HepG2 (cell line): ENCODE data around the gene TRIM67. TPM values are rescaled to one million over a fixed set of nuclear protein-coding genes. Genes with fewer than 3 reads are reported as not detected.

Experiments
- AGO2 ChIP-seq: fragments of 200-400 bp; formaldehyde crosslinking; optimal IDR thresholded peaks from 2 replicates; pipeline ENCODE3; 2017; ENCODE audit warnings: mild to moderate bottlenecking, low read depth, low read length, moderate library complexity
- CBX1 ChIP-seq: IDR thresholded peaks from one replicate; pipeline ENCODE4 v1.6.1; 2016; ENCODE audit warnings: antibody characterized with exemption, low read depth
- CC2D1A ChIP-seq: sonication (generic); formaldehyde crosslinking; IDR thresholded peaks from 2 replicates; pipeline ENCODE4 v1.8.1; 2023; ENCODE audit warnings: mild to moderate bottlenecking, missing genetic modification reagents
- CREM ChIP-seq, 2 experiments: sonication (generic) in 1 of 2; formaldehyde crosslinking in 1 of 2; IDR thresholded peaks; 2 replicates each; pipeline versions ENCODE4 v1.4.0 to v1.6.1; 2016 to 2020; ENCODE audit warnings: antibody characterized with exemption in 1 of 2, mild to moderate bottlenecking in 1 of 2, missing genetic modification reagents in 1 of 2
- FIP1L1 ChIP-seq: fragments of 200-400 bp; formaldehyde crosslinking; IDR thresholded peaks from 2 replicates; pipeline ENCODE4 v1.6.1; 2018; ENCODE audit warnings: low read depth, mild to moderate bottlenecking, low read length, moderate library complexity, borderline replicate concordance; ENCODE audit not compliant: insufficient read depth
- GATAD1 ChIP-seq: IDR thresholded peaks from 2 replicates; pipeline ENCODE4 v1.6.1; 2016; ENCODE audit warnings: missing genetic modification reagents, missing compliant biosample characterization
- GMEB1 ChIP-seq: sonication (generic); formaldehyde crosslinking; IDR thresholded peaks from 2 replicates; pipeline ENCODE4 v1.5.1; 2020; ENCODE audit warnings: missing genetic modification reagents, mild to moderate bottlenecking, borderline replicate concordance
- HMG20A ChIP-seq: IDR thresholded peaks from 2 replicates; pipeline ENCODE4 v1.6.1; 2016; ENCODE audit warnings: borderline replicate concordance
- HNF4A ChIP-seq: sonication (generic); formaldehyde crosslinking; IDR thresholded peaks from 2 replicates; pipeline ENCODE4 v1.4.0; 2020; ENCODE audit warnings: missing genetic modification reagents
- KDM1A ChIP-seq: IDR thresholded peaks from 2 replicates; pipeline ENCODE4 v1.6.1; 2016; ENCODE audit warnings: missing compliant biosample characterization
- MAZ ChIP-seq, 2 experiments: sonication (generic) in 1 of 2; formaldehyde crosslinking in 1 of 2; IDR thresholded peaks; 2 replicates each; pipeline versions ENCODE4 v1.5.0 to v1.6.1; 2012 to 2020; ENCODE audit warnings: low read depth in 2 of 2, mild to moderate bottlenecking in 2 of 2, borderline replicate concordance in 1 of 2, improper control_type of control experiment in 1 of 2, low read length in 1 of 2, missing genetic modification reagents in 1 of 2, moderate library complexity in 1 of 2
- POLR2AphosphoS5 ChIP-seq: IDR thresholded peaks from 2 replicates; pipeline ENCODE4 v1.6.1; 2012; ENCODE audit warnings: low read depth, low read length
- PRPF4 ChIP-seq: fragments of 200-400 bp; formaldehyde crosslinking; IDR thresholded peaks from 2 replicates; pipeline ENCODE4 v1.6.1; 2016; ENCODE audit warnings: low read length, low read depth; ENCODE audit not compliant: poor library complexity, severe bottlenecking
- SUZ12 ChIP-seq: fragments of 150-350 bp; IDR thresholded peaks from 2 replicates; pipeline ENCODE4 v1.6.1; 2014; ENCODE audit warnings: low read depth, low read length
- ZMYM4 ChIP-seq: sonication (generic); formaldehyde crosslinking; IDR thresholded peaks from 2 replicates; pipeline ENCODE4 v1.8.1; 2023; ENCODE audit warnings: mild to moderate bottlenecking, missing genetic modification reagents
- ZNF225 ChIP-seq: sonication (generic); formaldehyde crosslinking; IDR thresholded peaks from 2 replicates; pipeline ENCODE4 v1.4.0; 2020; ENCODE audit warnings: mild to moderate bottlenecking, missing genetic modification reagents
- ZNF276 ChIP-seq: sonication (generic); formaldehyde crosslinking; IDR thresholded peaks from 2 replicates; pipeline ENCODE4 v1.4.0; 2020; ENCODE audit warnings: mild to moderate bottlenecking, low read depth, missing genetic modification reagents
- ZNF296 ChIP-seq: sonication (generic); formaldehyde crosslinking; conservative IDR thresholded peaks from 2 replicates; pipeline ENCODE4 v1.5.0; 2020; ENCODE audit warnings: mild to moderate bottlenecking, missing genetic modification reagents
- ZNF607 ChIP-seq: sonication (generic); formaldehyde crosslinking; IDR thresholded peaks from 2 replicates; pipeline ENCODE4 v1.5.1; 2020; ENCODE audit warnings: missing genetic modification reagents, mild to moderate bottlenecking, borderline replicate concordance
- polyA plus RNA-seq, 8 experiments: library from polyadenylated mRNA; depleted of rRNA in 3 of 8; stranded (reverse) in 7 of 8; unstranded in 1 of 8; fragments of >200 nt; fragmentation: Illumina TruSeq in 4 of 8; extraction: Trizol in 4 of 8; gene quantifications; 2 replicates each; pipeline versions ENCODE4 v1.2.1 to v1.2.3, GENCODE V29; 2011 to 2016; ENCODE audit warnings: low read depth in 4 of 8, missing spikeins in 1 of 8, mixed read lengths in 1 of 8; ENCODE audit not compliant: insufficient read depth in 1 of 8
- total RNA-seq, 5 experiments: library from RNA; depleted of rRNA; stranded (reverse); fragments of >200 nt; fragmentation: Illumina TruSeq; extraction: Trizol; gene quantifications; 2 replicates each; pipeline ENCODE4 v1.2.3, GENCODE V29; 2016; ENCODE audit warnings: low read depth in 1 of 5
- TF ChIP-seq, protein P1 (sequence below): sonication (generic); formaldehyde crosslinking; IDR thresholded peaks from 2 replicates; pipeline ENCODE4 v1.4.0; 2020; ENCODE audit warnings: missing genetic modification reagents

The TRIM67 gene
- total and polyA plus RNA-seq, 2 of the 13 experiments (the other 11 are each of a cell fraction or from before 2014, with no cell fraction given), result not detected

DNA sequence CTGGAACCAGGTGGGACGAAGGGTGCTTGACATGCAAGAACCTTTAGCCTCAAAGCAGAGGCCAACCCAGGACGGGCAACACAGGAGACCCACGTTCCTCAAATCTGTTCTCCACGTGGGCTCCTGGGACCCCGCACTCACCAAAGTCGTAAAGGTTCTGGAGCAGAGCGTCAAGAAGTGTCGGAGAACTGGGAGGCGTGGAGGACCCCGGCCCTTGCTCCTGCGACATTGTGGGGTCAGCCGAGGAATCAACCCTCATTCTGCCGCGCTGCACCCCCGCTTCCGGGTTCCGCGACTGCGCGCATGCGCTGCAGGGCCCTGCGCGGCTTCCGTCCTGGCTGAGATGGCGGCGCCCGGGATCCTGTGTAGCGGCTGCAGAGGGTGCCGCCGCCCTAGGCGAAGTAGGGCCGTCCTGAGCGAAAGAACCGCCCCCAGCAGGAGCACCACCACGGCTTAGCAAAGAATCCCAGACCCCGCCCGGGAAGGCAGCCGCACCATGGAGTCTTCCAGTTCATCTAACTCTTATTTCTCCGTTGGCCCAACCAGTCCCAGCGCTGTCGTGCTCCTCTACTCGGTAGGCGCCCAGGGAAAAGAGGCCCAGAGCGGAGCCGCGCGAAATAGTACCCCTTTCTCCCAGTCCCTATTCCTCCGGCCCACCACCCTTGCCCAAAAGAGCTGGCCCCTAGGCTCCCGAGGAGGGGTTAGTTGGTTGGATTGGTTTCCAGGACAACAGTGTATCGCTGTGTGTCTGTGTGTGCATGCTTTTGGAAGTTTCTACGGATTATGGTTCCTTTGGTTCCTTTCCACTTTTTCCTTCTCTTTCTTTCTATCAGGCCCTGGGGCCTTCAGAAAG lies 79.3 kb downstream of the TRIM67 start, which contains the start of gene GNPAT (continued):
- TF ChIP-seq HMG20A (no peak), KDM1A (CRISPR knock-in tag) (no peak), CREM (IDR thresholded peaks at IDR 0.05) (no peak), CREM (CRISPR knock-in tag; IDR thresholded peaks at IDR 0.05) (no peak), ZNF276 (CRISPR knock-in tag) (peak; percentile 86; the same call in 1 of the 2 replicates), PRPF4 (no peak), AGO2 (peak; percentile 83), ZMYM4 (CRISPR knock-in tag) (peak; percentile 67), HNF4A (CRISPR knock-in tag) (no peak; the same call in 1 of the 2 replicates), CBX1 (no peak), GMEB1 (peak; percentile 68), MAZ (IDR thresholded peaks at IDR 0.05; ENCODE audit: borderline replicate concordance, low read depth, low read length) (0 out of 2 replicates have a peak, but pooled peaks have one; percentile 9), MAZ (CRISPR knock-in tag; IDR thresholded peaks at IDR 0.05; ENCODE audit: low read depth) (peak; percentile 66; the same call in 1 of the 2 replicates), ZNF607 (CRISPR knock-in tag) (no peak; the same call in 1 of the 2 replicates), SUZ12 (no peak), POLR2AphosphoS5 (peak; percentile 79), FIP1L1 (0 out of 2 replicates have a peak, but pooled peaks have one; percentile 23), ZNF296 (no peak), GATAD1 (CRISPR knock-in tag) (peak; percentile 90), CC2D1A (CRISPR knock-in tag) (no peak), ZNF225 (peak; percentile 49; the same call in 1 of the 2 replicates)
- TF ChIP-seq, protein P1, sequence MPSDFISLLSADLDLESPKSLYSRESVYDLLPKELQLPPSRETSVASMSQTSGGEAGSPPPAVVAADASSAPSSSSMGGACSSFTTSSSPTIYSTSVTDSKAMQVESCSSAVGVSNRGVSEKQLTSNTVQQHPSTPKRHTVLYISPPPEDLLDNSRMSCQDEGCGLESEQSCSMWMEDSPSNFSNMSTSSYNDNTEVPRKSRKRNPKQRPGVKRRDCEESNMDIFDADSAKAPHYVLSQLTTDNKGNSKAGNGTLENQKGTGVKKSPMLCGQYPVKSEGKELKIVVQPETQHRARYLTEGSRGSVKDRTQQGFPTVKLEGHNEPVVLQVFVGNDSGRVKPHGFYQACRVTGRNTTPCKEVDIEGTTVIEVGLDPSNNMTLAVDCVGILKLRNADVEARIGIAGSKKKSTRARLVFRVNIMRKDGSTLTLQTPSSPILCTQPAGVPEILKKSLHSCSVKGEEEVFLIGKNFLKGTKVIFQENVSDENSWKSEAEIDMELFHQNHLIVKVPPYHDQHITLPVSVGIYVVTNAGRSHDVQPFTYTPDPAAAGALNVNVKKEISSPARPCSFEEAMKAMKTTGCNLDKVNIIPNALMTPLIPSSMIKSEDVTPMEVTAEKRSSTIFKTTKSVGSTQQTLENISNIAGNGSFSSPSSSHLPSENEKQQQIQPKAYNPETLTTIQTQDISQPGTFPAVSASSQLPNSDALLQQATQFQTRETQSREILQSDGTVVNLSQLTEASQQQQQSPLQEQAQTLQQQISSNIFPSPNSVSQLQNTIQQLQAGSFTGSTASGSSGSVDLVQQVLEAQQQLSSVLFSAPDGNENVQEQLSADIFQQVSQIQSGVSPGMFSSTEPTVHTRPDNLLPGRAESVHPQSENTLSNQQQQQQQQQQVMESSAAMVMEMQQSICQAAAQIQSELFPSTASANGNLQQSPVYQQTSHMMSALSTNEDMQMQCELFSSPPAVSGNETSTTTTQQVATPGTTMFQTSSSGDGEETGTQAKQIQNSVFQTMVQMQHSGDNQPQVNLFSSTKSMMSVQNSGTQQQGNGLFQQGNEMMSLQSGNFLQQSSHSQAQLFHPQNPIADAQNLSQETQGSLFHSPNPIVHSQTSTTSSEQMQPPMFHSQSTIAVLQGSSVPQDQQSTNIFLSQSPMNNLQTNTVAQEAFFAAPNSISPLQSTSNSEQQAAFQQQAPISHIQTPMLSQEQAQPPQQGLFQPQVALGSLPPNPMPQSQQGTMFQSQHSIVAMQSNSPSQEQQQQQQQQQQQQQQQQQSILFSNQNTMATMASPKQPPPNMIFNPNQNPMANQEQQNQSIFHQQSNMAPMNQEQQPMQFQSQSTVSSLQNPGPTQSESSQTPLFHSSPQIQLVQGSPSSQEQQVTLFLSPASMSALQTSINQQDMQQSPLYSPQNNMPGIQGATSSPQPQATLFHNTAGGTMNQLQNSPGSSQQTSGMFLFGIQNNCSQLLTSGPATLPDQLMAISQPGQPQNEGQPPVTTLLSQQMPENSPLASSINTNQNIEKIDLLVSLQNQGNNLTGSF (CRISPR knock-in tag), result no peak
